HL-60 (cell line): ENCODE results near the gene SH3GL3.

Experiments
- DNase-seq, 2 experiments: peaks; one replicate each; pipeline ENCODE4 v3.0.0-alpha.2; 2010 to 2020; ENCODE audit warnings: low read depth in 1 of 2, low spot score in 1 of 2
- H3K27ac ChIP-seq: fragments of 250-450 bp; sonication (Bioruptor Pico); replicated peaks from 2 replicates; pipeline ENCODE4 v1.5.1; 2020; ENCODE audit warnings: mild to moderate bottlenecking, moderate library complexity
- H3K27me3 ChIP-seq: fragments of 250-450 bp; sonication (Bioruptor Pico); 2 replicates; pipeline ENCODE4 v1.5.1; 2021; ENCODE audit warnings: mild to moderate bottlenecking, moderate library complexity; ENCODE audit not compliant: insufficient read depth, poor library complexity, severe bottlenecking
- H3K4me3 ChIP-seq: replicated peaks from 2 replicates; pipeline ENCODE4 v1.5.1; 2011; ENCODE audit warnings: mild to moderate bottlenecking, control low read depth, low read length; ENCODE audit not compliant: insufficient read depth
- CTCF ChIP-seq: IDR thresholded peaks from one replicate; pipeline ENCODE4 v1.5.1; 2011; ENCODE audit warnings: low read length, control low read depth, inconsistent platforms; ENCODE audit not compliant: insufficient read depth
- GABPA ChIP-seq: IDR thresholded peaks from 2 replicates; pipeline ENCODE4 v1.6.1; 2012; ENCODE audit warnings: low read depth
- POLR2AphosphoS5 ChIP-seq: IDR thresholded peaks from 2 replicates; pipeline ENCODE4 v1.6.1; 2012; ENCODE audit warnings: low read depth
- REST ChIP-seq: IDR thresholded peaks from 2 replicates; pipeline ENCODE4 v1.6.1; 2012; ENCODE audit warnings: low read depth; ENCODE audit not compliant: insufficient replicate concordance
- SPI1 ChIP-seq: IDR thresholded peaks from 2 replicates; pipeline ENCODE4 v1.6.1; 2012; ENCODE audit warnings: low read depth, mild to moderate bottlenecking, borderline replicate concordance

The SH3GL3 gene

GRCh38 chr15:83612898-83613635, 165.9 kb downstream of the SH3GL3 start:
- H3K27me3 ChIP-seq = no peaks in the 10 kb centered on the region
- TF ChIP-seq REST = no peak

GRCh38 chr15:83613714-83614113, 166.6 kb downstream of the SH3GL3 start:
- no peak for TF ChIP-seq REST
- no peak for TF ChIP-seq SPI1
- TF ChIP-seq CTCF = no peak
- no peak for TF ChIP-seq GABPA
- no peak for TF ChIP-seq POLR2AphosphoS5
- no peak for DNase-seq
- no peaks in the 10 kb centered on the region for H3K27me3 ChIP-seq
- H3K27ac ChIP-seq = no peak overlapping the region
- no peak overlapping the region for H3K4me3 ChIP-seq

More at GRCh38 chr15:83612898-83613635, 165.9 kb downstream of the SH3GL3 start:
- no peak for DNase-seq
- no peak overlapping the region for H3K27ac ChIP-seq
- H3K4me3 ChIP-seq = no peak overlapping the region

- H3K4me3 ChIP-seq = no peak overlapping the region
- H3K27ac ChIP-seq = no peak overlapping the region
- no peak for DNase-seq
- H3K27me3 ChIP-seq = no peaks in the 10 kb centered on the region
- TF ChIP-seq POLR2AphosphoS5 (no peak), CTCF (no peak), REST (no peak), SPI1 (no peak), GABPA (no peak)
These were observed 169.7 kb downstream of the SH3GL3 start for GRCh38 chr15:83616840-83617239.
